ENCODE results near the gene MAGT1.
"Not testable (repeated sequence)": the region's sequence is repeated elsewhere in the genome, so short reads cannot be mapped to it uniquely, and the experiment has no call there.

The MAGT1 gene

DNA sequence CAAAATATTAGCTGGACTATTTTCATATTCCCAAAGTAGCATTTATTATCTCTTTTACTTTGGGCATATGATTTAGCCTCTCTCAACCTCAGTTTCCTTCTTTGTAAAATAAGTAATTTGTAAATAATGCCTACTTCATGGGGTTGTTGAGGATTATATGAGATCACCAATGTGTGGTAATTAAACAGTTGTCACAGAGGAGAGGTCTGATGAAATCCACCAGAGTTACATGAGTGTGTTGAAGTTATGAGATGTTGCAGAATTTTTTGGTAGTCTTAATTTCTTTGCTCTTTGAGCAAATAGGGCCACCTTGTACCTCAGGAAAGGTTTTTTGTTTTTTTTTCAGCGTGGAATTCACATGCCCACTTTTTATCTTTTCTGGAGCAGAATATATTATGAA is 5.5 kb upstream of the MAGT1 start:
- DNase-seq (no peak), ATAC-seq (no peak)
- Mint-ChIP-seq H3K27ac (peak overlapping the region; percentile 34 to 60), H3K9me3 (no peaks in the 10 kb centered on the region), H3K4me1 (peaks cover 12% of the 10 kb centered on the region), H3K4me3 (peak overlapping the region; percentile 87 to 99), H3K27me3 (no peaks in the 10 kb centered on the region)

DNA sequence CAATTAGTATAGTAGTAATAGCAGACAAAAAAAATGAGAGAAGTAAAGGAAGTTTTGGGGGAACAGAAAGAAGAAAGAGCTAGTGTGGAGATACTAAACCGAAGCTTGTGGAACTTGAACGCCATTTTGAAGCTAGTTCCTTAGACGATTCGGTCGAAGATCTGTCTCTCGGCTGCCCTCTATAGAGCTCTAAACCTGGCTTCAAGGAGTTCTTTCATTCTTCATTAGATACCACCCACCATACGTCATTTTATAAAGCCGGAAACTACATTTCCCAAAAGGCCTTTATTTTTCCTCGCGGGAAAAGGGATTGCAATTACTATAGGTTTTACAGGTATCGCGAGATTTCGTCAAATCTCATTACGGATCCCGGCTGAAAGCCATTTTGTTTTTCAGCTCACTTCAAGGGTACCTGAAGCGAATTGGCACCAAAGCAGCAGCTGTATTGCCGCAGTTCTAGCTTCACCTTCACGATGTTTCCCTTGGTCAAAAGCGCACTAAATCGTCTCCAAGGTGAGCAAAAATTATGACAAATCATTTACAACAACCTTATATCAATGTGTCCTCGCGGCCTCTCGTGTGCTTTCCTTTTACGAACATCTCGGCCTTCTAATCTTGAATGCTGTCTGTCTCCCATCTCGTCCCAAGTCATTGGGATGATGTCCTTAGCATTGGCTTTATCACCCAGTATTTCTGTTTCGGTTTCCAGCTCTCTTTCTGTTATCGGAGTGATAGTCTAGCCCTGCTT is 4.0 kb upstream of the MAGT1 start, which contains the start of gene COX7B:
TSS of gene COX7B (plus strand) at position 388 of the 748 bp plus-strand sequence. CDS start at position 474, 86 bp downstream.
- Mint-ChIP-seq H3K4me3 (peak within 1 kb of the TSS; percentile 87 to 99), H3K9me3 (no peaks in the 10 kb centered on the region), H3K27ac (peak within 1 kb of the TSS; percentile 94 to 97), H3K27me3 (no peaks in the 10 kb centered on the region), H3K4me1 (peaks cover 12% of the 10 kb centered on the region)
- ATAC-seq = peak; percentile 72
- peak; percentile 65 to 77 for DNase-seq

DNA sequence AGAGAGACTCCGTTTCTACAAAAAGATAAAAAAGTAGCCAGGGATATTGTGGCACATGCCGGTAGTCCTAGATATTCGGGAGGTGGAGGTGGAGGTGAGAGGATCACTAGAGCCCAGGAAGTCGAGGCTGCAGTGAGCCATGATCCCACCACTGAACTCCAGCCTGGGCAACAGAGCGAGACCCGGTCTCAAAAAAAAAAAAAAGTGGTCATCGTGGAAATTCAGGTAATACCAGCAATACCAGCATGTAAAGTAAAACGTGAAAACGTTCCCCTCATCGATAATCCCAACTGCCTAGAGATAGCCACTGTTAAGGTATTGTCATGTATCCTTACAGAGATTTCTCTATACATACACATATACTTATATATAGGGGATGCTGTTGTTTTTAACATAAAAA is 1.5 kb downstream of the MAGT1 start:
- Mint-ChIP-seq H3K27me3 (no peaks in the 10 kb centered on the region), H3K4me3 (peak overlapping the region; percentile 49 to 95), H3K9me3 (no peaks in the 10 kb centered on the region), H3K27ac (no peak overlapping the region), H3K4me1 (peaks cover 25% of the 10 kb centered on the region)
- DNase-seq (no peak), ATAC-seq (no peak)

DNA sequence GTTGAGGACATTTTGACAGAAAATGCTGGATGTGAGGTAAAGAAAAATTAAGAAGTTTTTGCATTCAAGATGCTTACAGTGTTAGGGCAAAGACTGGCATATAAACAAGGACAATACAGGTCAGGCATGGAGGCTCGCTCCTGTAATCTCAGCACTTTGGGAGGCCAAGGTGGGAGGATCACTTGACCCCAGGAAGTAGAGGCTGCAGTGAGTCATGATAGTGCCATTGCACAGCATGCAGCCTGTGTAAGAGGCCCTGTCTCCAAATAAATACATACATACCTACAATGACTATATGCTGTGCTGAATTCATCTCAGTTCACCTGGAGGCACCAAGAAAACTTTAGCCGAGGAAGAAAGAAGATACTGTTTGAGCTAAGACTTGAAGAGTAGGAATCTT is 2.3 kb downstream of the MAGT1 start:
- DNase-seq = no peak
- Mint-ChIP-seq H3K27ac (no peak overlapping the region), H3K4me3 (peak overlapping the region; percentile 44 to 67), H3K27me3 (no peaks in the 10 kb centered on the region), H3K4me1 (peaks cover 25% of the 10 kb centered on the region), H3K9me3 (no peaks in the 10 kb centered on the region)
- ATAC-seq = no peak

DNA sequence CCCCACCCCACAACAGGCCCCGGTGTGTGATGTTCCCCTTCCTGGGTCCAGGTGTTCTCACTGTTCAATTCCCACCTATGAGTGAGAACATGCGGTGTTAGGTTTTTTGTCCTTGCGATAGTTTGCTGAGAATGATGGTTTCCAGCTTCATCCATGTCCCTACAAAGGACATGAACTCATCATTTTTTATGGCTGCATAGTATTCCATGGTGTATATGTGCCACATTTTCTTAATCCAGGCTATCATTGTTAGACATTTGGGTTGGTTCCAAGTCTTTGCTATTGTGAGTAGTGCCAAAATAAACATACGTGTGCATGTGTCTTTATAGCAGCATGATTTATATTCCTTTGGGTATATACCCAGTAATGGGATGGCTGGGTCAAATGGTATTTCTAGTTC is 13.8 kb downstream of the MAGT1 start:
- H3K27ac Mint-ChIP-seq, ATAC-seq, DNase-seq, H3K4me3 Mint-ChIP-seq, H3K27me3 Mint-ChIP-seq, H3K4me1 Mint-ChIP-seq, H3K9me3 Mint-ChIP-seq: not testable (repeated sequence)

DNA sequence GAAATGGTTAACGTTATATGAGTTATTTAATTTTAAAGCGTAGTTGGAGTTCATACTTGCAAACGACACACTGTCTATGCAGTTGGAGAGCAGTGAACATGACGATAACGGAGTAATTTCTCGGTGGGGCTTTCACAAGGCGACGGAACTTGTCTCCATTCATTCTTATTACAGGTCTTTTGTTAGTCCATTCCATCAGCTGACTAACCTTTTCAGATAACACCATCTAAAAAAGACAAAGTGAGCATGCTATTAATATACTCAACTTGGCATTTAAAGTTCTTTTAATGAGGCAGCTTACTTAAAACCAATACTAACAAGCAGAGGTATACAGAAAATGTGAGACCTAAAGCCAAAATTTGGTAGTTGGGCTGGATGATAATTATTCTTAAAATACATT is 19.9 kb downstream of the MAGT1 start:
- ATAC-seq = no peak
- H3K27ac Mint-ChIP-seq = no peak overlapping the region
- H3K27me3 Mint-ChIP-seq = no peaks in the 10 kb centered on the region
- DNase-seq = no peak
- H3K4me1 Mint-ChIP-seq = no peaks in the 10 kb centered on the region
- no peak overlapping the region for H3K4me3 Mint-ChIP-seq
- H3K9me3 Mint-ChIP-seq = no peaks in the 10 kb centered on the region

DNA sequence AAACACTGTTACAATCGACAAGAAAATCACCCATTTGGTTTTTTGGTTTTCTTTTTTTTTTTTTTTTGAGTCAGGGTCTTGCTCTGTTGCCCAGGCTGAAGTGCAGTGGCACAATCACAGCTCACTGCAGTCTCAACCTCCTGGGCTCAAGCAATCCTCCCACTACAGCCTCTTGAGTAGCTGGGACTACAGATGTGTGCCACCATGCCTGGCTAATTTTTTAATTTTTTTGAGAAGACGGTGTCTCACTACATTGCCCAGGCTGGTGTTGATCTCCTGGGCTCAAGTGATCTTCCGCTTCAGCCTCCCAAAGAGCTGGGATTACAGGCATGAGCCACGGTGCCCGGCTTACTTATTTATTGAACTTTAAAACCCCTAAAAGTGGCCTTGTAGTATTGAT is 63.7 kb downstream of the MAGT1 start:
- DNase-seq, H3K4me1 Mint-ChIP-seq, H3K4me3 Mint-ChIP-seq, ATAC-seq, H3K27me3 Mint-ChIP-seq, H3K27ac Mint-ChIP-seq, H3K9me3 Mint-ChIP-seq: not testable (repeated sequence)

DNA sequence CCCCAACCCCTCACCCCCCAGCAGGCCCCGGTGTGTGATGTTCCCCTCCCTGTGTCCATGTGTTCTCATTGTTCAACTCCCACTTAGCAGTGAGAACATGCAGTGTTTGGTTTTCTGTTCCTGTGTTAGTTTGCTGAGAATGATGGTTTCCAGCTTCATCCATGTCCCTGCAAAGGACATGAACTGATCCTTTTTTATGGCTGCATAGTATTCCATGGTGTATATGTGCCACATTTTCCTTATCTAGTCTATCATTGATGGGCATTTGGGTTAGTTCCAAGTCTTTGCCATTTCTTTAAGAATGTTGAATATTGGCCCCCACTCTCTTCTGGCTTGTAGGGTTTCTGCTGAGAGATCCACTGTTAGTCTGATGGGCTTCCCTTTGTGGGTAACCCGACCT is 73.2 kb downstream of the MAGT1 start:
- DNase-seq, H3K4me1 Mint-ChIP-seq, H3K27me3 Mint-ChIP-seq, H3K27ac Mint-ChIP-seq, H3K9me3 Mint-ChIP-seq, H3K4me3 Mint-ChIP-seq, ATAC-seq: not testable (repeated sequence)

DNA sequence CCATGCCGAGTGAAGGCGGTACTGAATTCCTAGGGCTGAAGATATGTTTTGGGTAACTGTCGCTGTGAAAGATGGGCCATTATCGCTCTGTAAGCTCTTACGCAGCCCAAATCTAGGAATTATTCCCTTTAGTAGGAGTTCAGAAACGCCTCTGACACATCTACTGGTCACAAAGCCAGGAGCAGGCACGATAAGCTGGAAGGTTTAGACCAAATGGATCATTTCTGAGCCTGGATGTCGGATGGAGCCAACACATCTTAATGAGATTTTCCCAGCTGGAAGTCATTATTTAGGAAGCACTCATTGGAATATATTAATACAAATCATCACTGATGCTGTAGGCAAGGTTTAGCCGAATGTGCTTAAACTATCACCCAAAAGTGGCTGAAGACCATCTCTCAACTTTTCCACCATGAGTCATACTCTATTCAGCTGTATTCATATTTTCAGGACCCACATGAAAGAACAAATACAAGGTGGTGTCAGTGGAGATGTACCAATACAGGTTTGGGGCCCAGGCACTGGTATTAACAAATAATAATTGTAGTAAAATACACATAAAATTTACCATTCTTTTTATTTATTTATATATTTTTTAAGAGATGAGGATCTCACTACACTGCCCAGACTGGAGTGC is 75.0 kb downstream of the MAGT1 start:
- Mint-ChIP-seq H3K4me1 (peaks cover 5% of the 10 kb centered on the region), H3K27me3 (no peaks in the 10 kb centered on the region), H3K9me3 (peaks cover 6 to 8% of the 10 kb centered on the region in 2 donors), H3K27ac (no peak overlapping the region), H3K4me3 (no peak overlapping the region)
- ATAC-seq = no peak
- no peak for DNase-seq

DNA sequence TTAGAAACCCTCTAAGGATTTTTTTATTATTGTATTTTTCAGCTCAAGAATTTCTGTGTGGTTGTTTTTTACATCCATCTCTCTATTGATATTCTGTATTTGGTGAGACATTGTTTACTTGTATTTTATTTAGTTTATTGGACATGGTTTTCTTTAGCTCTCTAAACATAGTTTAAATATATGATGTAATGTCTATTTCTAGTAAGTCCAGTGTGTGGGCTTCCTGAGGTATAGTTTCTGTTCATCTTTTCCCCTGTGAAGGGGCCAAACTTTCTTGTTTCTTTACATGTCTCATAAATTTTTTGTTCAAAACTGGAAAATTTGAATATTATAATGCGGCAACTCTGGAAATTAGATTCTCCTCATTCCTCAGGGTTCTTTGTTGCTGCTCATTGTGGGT is 81.0 kb downstream of the MAGT1 start:
- no peak for ATAC-seq
- DNase-seq = no peak
- H3K9me3 Mint-ChIP-seq = no peaks in the 10 kb centered on the region
- H3K27ac Mint-ChIP-seq = no peak overlapping the region
- no peaks in the 10 kb centered on the region for H3K4me1 Mint-ChIP-seq
- no peak overlapping the region for H3K4me3 Mint-ChIP-seq
- no peaks in the 10 kb centered on the region for H3K27me3 Mint-ChIP-seq

DNA sequence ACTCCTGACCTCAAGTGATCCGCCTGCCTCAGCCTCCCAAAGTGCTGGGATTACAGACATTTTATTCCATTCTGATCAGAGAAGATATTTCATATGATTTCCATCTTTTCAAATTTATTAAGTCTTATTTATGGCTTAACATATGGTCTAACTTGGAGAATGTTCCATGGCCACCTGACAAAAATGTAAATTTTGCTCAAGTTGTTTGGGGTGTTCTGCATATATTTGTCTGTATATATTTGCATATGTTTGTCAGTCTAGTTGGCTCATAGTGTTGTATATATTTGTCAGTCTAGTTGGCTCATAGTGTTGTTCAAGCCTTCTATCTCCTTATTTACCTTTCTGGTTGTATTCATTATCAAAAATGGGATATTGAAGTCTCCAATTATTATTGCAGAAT is 93.0 kb downstream of the MAGT1 start:
- no peak for ATAC-seq
- Mint-ChIP-seq H3K4me3 (no peak overlapping the region), H3K27me3 (no peaks in the 10 kb centered on the region), H3K4me1 (no peaks in the 10 kb centered on the region), H3K9me3 (peaks cover 5 to 9% of the 10 kb centered on the region in 2 donors), H3K27ac (no peak overlapping the region)
- no peak for DNase-seq

DNA sequence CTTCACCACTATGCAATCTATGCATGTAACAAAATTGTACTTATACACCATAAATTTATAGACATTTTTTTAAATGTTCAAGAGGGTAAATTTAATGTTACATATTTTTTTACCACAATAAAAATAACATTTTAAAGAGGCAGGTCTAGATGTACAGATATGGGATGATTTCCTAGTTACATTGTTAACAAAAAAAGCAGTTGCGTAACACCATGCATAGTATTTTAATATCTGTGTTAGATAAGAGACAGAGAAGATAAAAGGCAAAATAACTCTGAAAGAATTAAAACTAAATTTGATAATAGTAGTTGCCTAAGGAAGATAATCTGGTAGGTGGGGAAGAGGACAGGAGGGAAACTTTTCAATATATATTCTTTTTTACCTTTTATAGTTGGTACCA is 100.1 kb downstream of the MAGT1 start:
- ATAC-seq (no peak), DNase-seq (no peak)
- Mint-ChIP-seq H3K4me3 (no peak overlapping the region), H3K9me3 (no peaks in the 10 kb centered on the region), H3K4me1 (no peaks in the 10 kb centered on the region), H3K27me3 (no peaks in the 10 kb centered on the region), H3K27ac (no peak overlapping the region)

DNA sequence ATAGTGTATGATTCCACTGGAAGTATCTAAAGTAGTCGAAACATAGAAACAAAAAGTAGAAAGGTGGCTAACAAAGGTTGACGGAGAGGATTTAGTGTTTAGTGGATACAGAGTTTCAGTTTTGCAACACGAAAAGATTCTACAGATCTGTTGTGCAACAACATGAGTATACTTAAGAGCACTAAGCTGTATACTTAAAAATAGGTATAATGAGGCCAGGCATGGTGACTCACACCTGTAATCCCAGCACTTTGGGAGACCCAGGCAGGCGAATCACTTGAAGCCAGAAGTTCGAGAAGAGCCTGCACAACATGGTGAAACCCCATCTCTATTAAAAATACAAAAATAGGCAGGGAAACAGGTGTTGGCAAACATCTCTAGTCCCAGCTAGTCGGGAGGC is 101.3 kb downstream of the MAGT1 start:
- no peak overlapping the region for H3K4me3 Mint-ChIP-seq
- no peak for DNase-seq

DNA sequence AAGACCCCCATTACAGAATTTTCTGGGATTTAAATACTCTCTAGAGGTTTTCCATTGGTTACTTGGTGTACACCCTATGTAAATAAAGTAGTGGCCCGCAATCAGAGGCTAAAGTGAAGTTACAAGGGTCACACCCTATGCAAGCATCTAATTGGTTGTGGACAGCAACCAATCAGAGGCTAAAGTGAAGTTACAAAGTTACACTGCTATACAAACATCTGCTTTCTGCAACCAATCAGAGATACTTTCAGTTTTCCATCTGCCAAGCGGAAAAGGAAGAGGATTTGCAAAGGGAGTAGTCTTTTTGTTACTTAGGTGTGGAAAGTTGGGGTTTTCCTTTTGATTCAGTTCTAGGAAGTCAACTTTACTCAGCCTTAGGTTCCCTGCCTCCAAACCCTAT is 107.2 kb downstream of the MAGT1 start:
- no peaks in the 10 kb centered on the region for H3K9me3 Mint-ChIP-seq
- peaks cover 10% of the 10 kb centered on the region for H3K4me1 Mint-ChIP-seq
- H3K27ac Mint-ChIP-seq = peak overlapping the region in 1 of 2 donors; percentile 82
- DNase-seq (peak; percentile 13 to 15), ATAC-seq (peak; percentile 66)
- no peaks in the 10 kb centered on the region for H3K27me3 Mint-ChIP-seq
- peak overlapping the region; percentile 56 to 76 for H3K4me3 Mint-ChIP-seq

More for the DNA sequence above, 101.3 kb downstream of the MAGT1 start:
- no peak for ATAC-seq
- Mint-ChIP-seq H3K27ac (no peak overlapping the region), H3K4me1 (no peaks in the 10 kb centered on the region), H3K27me3 (no peaks in the 10 kb centered on the region), H3K9me3 (no peaks in the 10 kb centered on the region)

DNA sequence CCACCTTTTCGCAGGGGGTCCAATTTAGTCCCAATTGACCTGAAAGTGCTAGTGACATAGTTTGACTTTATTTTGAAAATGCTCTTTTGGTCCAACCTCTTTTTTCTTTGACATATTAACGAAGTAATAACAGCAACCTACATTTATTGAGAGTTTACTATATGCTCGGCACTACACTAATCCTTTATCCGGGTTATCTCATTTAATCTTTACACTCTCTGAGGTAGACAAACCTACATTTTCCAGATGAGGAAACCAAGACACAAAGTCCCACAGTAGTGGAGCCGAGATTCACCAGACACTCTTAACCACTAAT is 108.9 kb downstream of the MAGT1 start:
- Mint-ChIP-seq H3K4me1 (peaks cover 10% of the 10 kb centered on the region), H3K27me3 (no peaks in the 10 kb centered on the region), H3K9me3 (no peaks in the 10 kb centered on the region), H3K27ac (peak overlapping the region; percentile 100), H3K4me3 (peak overlapping the region; percentile 100)
- DNase-seq = no peak
- ATAC-seq = no peak

DNA sequence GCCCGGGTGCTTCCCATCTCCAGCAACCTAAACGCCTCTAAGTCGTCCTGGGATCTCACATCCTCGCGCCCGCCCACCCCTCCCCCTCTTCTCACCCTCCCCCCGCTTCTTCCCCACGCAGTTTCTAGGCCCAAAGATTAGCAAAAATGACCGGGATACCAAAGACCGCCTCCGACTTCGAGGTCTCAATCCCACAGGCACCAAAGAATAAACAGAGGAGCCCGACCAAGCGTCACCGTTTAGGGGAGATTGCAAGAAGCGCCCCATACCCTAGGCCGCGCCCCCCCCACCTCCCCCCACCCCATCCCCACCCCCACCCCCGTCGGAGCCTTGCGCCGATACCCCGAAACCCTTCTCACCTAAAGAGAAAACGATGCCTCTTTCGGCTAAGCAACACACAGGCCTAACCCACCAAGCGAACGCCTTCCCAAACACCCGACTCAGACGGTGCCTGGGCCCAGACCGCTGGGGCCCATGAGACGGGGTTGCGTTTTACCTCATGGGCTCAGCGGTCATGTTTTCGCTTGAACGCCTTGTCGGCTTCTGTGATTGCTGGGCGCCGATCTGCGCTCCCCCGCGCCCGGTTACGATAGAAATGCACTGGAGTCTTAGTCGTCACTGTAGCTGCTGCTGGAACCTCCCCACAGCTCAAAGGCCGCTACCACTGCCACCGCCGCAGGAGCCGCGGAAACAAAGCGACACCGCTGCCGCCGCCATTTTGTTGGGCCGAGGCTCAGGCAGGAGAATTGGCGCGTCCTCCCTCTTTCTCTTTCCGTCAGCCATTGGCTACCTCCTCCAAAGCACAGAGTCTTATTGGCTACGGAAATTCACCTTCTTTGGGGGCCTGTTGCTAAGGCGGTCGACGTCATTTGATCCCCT is 109.5 kb downstream of the MAGT1 start, which contains the start of gene ATRX:
TSS of gene ATRX (minus strand) at position 731 of the 879 bp plus-strand sequence. CDS start at position 516, 215 bp downstream.
- peaks cover 10% of the 10 kb centered on the region for H3K4me1 Mint-ChIP-seq
- peak within 1 kb of the TSS; percentile 100 for H3K4me3 Mint-ChIP-seq
- peak; percentile 96 for ATAC-seq
- no peaks in the 10 kb centered on the region for H3K27me3 Mint-ChIP-seq
- H3K27ac Mint-ChIP-seq = peak within 1 kb of the TSS; percentile 100
- DNase-seq = peak; percentile 70 to 79
- no peaks in the 10 kb centered on the region for H3K9me3 Mint-ChIP-seq

All from stimulated activated naive CD8-positive, alpha-beta T cell treated with anti-CD3 and anti-CD28 coated beads, Interleukin-15, amount 100 ng/mL, for 72 hours (primary cell).